GM13976 (cell line): ENCODE measurements around the gene RHOBTB3.

ENCODE experiments used
- DNase-seq: peaks from one replicate; pipeline ENCODE4 v3.0.0; 2012; ENCODE audit warnings: low spot score
- CTCF ChIP-seq: IDR thresholded peaks from 2 replicates; pipeline ENCODE4 v1.5.1; 2012; ENCODE audit warnings: borderline replicate concordance, mild to moderate bottlenecking; ENCODE audit not compliant: insufficient read depth; ENCODE audit errors: extremely low read depth, missing control alignments, control extremely low read depth
- in situ Hi-C: fragments of 300-500 bp; cut with MboI; formaldehyde crosslinking; loops from one replicate; pipeline ENCODE4 v1.12.0; 2022; ENCODE audit warnings: low sequenced_read_pairs, mixed read lengths, inconsistent platforms; ENCODE audit not compliant: unreplicated experiment

Gene RHOBTB3

GRCh38 chr5:95786821-95787418 is 55.8 kb downstream of the RHOBTB3 start:
- no peak for DNase-seq
- TF ChIP-seq CTCF: no peak
- in situ Hi-C loops: no loop called here

- in situ Hi-C loops: no loop called here
- DNase-seq: no peak
- no peak for TF ChIP-seq CTCF
These were observed 57.4 kb downstream of the RHOBTB3 start for GRCh38 chr5:95788493-95788892.

GRCh38 chr5:95791751-95792150 is 60.6 kb downstream of the RHOBTB3 start:
- in situ Hi-C loops: no loop called here
- TF ChIP-seq CTCF: no peak
- no peak for DNase-seq

- no peak for DNase-seq
- in situ Hi-C loops: no loop called here
- TF ChIP-seq CTCF: no peak
These were observed 63.0 kb downstream of the RHOBTB3 start for GRCh38 chr5:95794070-95794516.

GRCh38 chr5:95797301-95797700 is 66.2 kb downstream of the RHOBTB3 start:
- in situ Hi-C loops: no loop called here
- no peak for DNase-seq
- TF ChIP-seq CTCF: no peak

GRCh38 chr5:95798048-95798447 is 66.9 kb downstream of the RHOBTB3 start:
- TF ChIP-seq CTCF: no peak
- DNase-seq: no peak
- in situ Hi-C loops: no loop called here

GRCh38 chr5:95798545-95798944 is 67.4 kb downstream of the RHOBTB3 start:
- DNase-seq: no peak
- in situ Hi-C loops: no loop called here
- TF ChIP-seq CTCF: no peak
